Medulla oblongata (tissue), 1 donor: ENCODE measurements around the gene KCNIP3.

ENCODE experiments used
- DNase-seq: peaks from one replicate; pipeline ENCODE4 v3.0.0-alpha.2; 2015; ENCODE audit errors: extremely low spot score

The KCNIP3 gene

GRCh38 chr2:95327861-95328260 lies 30.7 kb downstream of the KCNIP3 start:
- DNase-seq = no peak

DNA sequence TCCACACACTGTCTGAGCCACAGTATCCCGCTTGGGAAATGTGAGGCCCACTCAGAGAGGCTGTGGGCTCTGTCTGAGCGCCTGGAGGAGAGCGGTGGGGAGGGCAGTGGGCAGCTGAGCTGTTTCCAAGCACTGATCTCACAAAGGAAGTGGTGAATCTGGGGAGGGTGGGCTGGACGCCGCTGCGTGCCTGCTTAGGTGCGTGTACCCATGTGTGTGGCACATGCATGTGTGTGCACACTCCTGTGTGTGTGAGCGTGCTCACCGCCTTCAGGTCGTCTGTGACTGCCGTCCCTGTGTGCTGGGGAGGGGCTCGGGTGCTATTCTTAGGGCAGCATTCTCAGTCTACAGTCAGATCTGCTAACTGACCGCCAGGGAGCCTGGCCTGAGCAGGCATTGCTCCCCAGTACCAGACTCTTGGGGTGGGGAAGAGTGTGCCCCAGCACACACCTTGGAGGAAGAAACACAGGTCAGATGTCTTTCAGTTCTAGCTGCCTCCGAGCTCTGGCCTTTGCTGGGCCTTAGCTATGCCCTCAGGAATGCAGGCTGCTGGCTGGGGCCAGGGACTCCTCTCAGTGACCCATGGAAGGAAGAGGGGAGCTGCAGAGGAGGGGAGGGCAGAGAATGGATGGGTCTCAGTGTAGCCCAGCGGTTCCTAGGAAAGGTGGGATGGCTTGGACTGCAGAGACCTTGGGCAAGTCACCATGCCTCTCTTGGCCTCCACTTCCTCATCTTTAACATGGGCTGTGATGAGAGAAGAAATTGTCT lies 31.4 kb downstream of the KCNIP3 start:
- DNase-seq = no peak

DNA sequence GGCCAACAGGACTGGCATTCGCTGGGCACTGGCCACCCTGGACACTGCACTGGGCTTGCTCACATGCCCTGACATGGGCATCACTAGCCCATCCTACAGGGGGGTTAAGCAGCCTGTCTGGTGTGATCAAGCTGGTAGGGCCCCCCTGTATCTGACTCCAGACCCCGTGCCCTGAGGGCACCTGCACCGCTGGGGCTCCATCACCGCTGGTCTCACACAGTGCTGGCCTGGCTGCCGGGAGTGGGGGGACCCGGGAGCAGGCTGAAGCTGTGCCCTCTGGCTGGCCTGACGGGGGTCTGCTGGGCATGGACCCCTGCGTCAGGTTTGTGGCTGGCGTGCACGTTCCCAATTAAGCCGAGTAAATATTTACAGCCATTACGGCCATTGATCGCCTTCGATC lies 32.3 kb downstream of the KCNIP3 start:
- DNase-seq = no peak

GRCh38 chr2:95329891-95330793 lies 33.0 kb downstream of the KCNIP3 start:
- peak; percentile 44 for DNase-seq

GRCh38 chr2:95330794-95331338 lies 33.7 kb downstream of the KCNIP3 start:
- no peak for DNase-seq

GRCh38 chr2:95331606-95332005 lies 34.5 kb downstream of the KCNIP3 start:
- no peak for DNase-seq

DNA sequence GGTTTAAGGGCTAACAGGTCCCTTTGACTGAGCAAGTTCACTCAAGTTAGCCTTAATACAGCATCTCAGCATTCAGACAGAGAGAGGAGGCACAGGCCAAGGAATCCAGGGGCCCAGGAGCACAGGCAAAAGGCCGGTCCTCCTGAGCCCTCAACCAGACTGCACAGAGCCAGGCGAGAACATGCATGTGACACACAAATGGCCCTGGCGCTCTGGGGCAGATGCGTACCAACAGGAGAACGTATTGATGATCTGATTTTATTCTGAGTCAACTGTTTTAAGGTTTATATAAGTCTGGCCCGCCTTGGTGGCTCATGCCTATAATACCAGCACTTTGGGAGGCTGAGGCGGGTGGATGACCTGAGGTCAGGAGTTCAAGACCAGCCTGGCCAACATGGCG lies 34.9 kb downstream of the KCNIP3 start:
- DNase-seq = no peak

DNA sequence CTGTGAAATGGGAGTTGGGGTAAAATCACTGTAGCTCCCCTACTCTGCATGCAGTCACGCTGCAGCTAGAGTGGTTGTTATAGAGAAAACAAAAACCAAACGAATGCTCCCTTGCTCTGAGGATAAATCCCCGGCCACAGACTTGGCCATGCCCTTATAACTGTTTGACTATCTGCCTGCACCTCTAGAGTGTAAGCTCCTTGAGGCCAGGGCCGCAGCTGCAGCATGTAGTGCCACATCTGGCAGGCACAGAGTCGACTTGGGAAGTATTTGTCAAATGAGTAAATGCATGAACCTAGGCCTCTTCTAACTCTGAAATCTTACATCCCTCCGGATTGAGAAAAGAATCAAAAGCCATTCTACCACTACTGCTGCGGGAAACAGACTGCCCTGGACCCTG lies 35.9 kb downstream of the KCNIP3 start:
- no peak for DNase-seq

GRCh38 chr2:95333888-95334338 lies 36.8 kb downstream of the KCNIP3 start:
- no peak for DNase-seq

GRCh38 chr2:95334916-95335641 lies 37.9 kb downstream of the KCNIP3 start:
- DNase-seq = no peak

DNA sequence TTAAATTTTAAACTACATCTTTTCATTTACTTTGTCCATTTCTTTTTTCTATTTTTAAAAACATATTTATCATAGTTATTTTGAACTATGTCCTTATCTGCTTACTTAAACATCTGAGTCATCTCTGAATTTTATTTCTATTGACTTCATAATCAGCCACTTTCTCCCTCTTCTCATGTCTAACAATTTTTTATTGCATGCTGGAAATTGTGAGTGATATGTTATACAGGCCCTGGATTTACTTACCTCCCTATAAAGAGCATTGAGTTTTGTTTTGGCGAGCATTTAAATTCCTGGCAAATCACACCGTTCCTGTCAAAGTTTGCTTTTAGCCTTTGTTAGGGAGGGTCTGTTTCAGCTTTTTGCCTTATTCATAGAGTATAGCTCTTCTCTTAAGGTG lies 39.3 kb downstream of the KCNIP3 start:
- no peak for DNase-seq

GRCh38 chr2:95337829-95338228 lies 40.7 kb downstream of the KCNIP3 start:
- DNase-seq = no peak

GRCh38 chr2:95342556-95343320 lies 45.6 kb downstream of the KCNIP3 start:
- no peak for DNase-seq

DNA sequence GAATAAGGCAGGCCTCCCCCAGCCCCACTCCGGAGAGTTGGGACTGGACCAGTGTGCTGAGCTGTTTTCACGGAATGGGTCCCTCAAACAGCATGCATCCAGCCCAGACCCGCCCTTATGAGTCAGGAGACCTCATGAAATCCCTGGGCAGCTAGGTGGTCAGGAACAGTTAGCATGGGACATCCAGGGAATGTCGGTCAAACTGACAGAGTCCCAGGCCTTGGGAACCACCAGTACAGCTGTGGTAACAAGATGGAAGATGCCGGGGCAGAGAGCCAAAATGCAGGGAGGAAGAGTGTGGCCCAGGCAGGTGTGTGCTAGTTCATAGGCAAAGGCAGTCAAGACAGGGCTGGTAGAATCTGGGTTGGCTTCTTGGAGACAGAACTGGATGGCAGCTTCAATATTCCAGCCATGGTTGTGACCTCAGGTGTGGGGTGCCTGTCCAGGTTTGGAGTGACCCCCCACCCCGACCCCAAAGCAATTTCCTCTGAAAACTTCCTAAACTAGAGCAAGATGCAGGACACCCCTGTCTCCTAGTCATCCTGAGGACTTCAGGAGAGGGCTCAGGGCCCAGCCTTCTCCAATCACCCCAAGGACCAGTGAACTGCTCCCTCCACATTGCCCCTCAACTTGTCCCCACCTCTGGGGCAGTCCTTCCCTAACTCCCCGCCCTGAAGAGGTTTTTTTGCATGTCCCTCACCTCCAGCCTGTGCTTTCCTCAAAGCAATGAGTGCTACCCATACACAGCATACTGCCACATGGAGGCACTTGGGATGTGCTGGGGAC lies 46.5 kb downstream of the KCNIP3 start:
- no peak for DNase-seq

DNA sequence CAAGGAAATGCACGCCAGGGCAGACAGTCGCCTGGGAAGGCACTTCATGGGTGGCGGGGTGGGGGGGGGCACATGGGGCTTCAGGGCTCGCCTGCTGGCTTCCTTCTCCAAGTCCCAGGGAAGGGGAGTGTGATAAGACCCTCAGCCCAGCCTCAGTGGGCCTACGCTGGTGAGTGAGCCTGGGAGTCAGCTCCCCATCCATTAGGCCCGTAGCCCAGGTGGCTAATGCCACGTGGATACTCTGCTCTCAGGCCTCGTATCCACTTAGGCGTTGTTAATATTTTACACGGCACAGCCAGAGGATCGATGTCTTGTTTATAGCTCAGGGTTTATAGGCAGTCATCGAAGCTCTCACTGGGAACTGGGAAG lies 47.1 kb downstream of the KCNIP3 start:
- no peak for DNase-seq

- no peak for DNase-seq
These were observed 47.5 kb downstream of the KCNIP3 start for GRCh38 chr2:95344656-95345055.

- DNase-seq = no peak
These were observed 48.0 kb downstream of the KCNIP3 start for GRCh38 chr2:95345081-95345562.

DNA sequence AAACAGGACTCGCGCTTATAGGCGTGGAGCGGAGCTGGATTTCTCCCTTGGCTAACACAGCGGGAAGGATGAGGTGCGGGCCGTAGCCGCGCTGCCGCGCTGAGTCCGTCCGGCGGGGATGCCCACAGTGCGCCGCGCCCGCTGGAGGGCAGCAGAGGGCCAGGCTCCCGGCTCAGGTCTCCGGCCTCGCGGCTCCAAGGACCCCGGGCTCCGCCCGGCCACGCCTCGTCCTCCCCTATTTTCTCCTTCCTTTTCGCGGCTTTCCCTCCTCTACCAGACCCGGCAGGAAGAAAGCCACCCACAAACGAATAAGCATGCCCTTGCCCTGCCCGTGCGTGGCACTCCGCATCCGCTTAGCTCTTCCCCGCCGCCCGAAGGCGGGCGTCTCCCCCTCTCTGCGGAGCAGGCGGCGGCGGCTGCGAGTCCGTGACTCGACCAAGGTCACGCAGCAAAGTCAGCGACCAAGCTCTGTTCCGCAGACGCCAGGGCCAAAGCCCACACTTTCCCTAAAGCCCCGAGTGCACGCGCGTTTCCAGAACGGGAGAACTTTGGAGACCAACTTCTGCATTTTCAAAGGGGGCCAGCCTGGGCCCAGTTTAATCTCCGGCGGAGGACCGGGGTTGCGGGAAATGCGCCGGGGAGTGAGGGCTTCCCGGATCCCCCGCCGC lies 48.5 kb downstream of the KCNIP3 start:
- peak; percentile 70 for DNase-seq

DNA sequence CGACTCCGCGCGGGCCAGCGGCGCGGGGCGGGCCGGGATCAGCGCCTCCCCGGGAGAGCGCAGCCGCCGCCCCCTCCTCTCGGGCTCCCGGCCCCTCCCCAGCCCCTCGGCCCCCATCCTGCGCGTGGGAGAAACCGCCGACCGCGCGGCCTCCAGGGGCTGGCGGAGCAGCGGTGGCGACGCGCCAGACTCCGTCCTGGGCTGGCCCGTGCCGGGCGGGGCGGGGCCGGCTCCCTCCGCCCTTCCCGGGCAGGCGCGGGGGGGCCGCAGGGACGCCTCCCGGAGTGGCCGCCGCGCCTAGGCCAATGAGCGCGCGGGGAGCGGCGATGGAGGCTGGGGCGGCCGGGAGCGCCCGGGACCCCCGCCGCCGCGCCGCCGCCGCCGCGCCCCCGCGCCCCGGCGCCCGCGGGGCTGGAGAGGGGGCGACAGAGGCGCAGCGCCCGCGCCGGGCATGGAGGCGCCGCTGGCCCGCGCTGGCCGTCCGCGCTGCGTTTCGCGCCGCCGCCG lies 49.1 kb downstream of the KCNIP3 start:
- peak; percentile 4 for DNase-seq
